HEK293 (cell line): Measurements from ENCODE around the gene GRHL3.

Source experiments
- CTCF ChIA-PET: fragments of 350-600 bp; formaldehyde crosslinking; extraction: SDS; loops from one replicate; lab custom pipeline; 2021; ENCODE audit warnings: antibody characterized with exemption; lab: Yijun Ruan, JAX
- POLR2A ChIA-PET: fragments of 300-600 bp; formaldehyde crosslinking; extraction: SDS; loops from one replicate; lab custom pipeline; 2020; ENCODE audit warnings: antibody characterized with exemption, inconsistent platforms; lab: Yijun Ruan, JAX
- H3K27ac ChIP-seq: fragments of 200-500 bp; sonication (Bioruptor generic); 2 replicates; pipeline ENCODE4 v1.5.1; 2014; ENCODE audit warnings: low read depth, low read length, control low read depth, inconsistent platforms; ENCODE audit errors: extremely low read depth
- H3K36me3 ChIP-seq, 2 experiments: fragments of 200-500 bp in 1 of 2; sonication (Bioruptor generic) in 1 of 2; 1 replicate in 1 of 2; 2 replicates in 1 of 2; pipeline ENCODE4 v1.5.1; 2014 to 2017; ENCODE audit warnings: inconsistent platforms in 2 of 2, low read length in 2 of 2; ENCODE audit not compliant: control insufficient read depth in 2 of 2, insufficient read depth in 1 of 2
- H3K4me1 ChIP-seq: fragments of 200-500 bp; sonication (Bioruptor generic); 2 replicates; pipeline ENCODE4 v1.5.1; 2014; ENCODE audit warnings: mild to moderate bottlenecking, low read length, inconsistent platforms; ENCODE audit not compliant: control insufficient read depth, insufficient read depth
- H3K4me3 ChIP-seq: 2 replicates; pipeline ENCODE4 v1.5.1; 2011; ENCODE audit warnings: low read depth, mild to moderate bottlenecking, control low read depth, low read length, moderate library complexity
- H3K9me3 ChIP-seq: fragments of 200-500 bp; sonication (Bioruptor generic); 2 replicates; pipeline ENCODE4 v1.5.1; 2014; ENCODE audit warnings: low read depth, low read length, inconsistent platforms; ENCODE audit not compliant: control insufficient read depth, insufficient read depth
- CTCF ChIP-seq: fragments of 450-650 bp; formaldehyde crosslinking; IDR thresholded peaks from 2 replicates; pipeline ENCODE4 v1.5.1; 2016; ENCODE audit warnings: missing biosample characterization, missing genetic modification characterization
- KLF9 ChIP-seq: fragments of 450-650 bp; formaldehyde crosslinking; IDR thresholded peaks from 2 replicates; pipeline ENCODE4 v1.5.1; 2016; ENCODE audit warnings: missing biosample characterization, missing genetic modification characterization, low read depth
- MYNN ChIP-seq: fragments of 450-650 bp; formaldehyde crosslinking; IDR thresholded peaks from 2 replicates; pipeline ENCODE4 v1.5.1; 2016; ENCODE audit warnings: missing biosample characterization, missing genetic modification characterization, borderline replicate concordance
- MZF1 ChIP-seq: fragments of 450-650 bp; formaldehyde crosslinking; IDR thresholded peaks from 2 replicates; pipeline ENCODE4 v1.5.1; 2017; ENCODE audit warnings: missing biosample characterization, missing genetic modification characterization, borderline replicate concordance
- PRDM1 ChIP-seq: fragments of 450-650 bp; formaldehyde crosslinking; IDR thresholded peaks from 2 replicates; pipeline ENCODE4; 2016; ENCODE audit warnings: missing biosample characterization, missing genetic modification characterization
- ZBTB44 ChIP-seq: fragments of 450-650 bp; IDR thresholded peaks from 2 replicates; pipeline ENCODE4 v1.5.1; 2018; ENCODE audit warnings: missing biosample characterization, mild to moderate bottlenecking, missing genetic modification characterization
- ZFHX2 ChIP-seq: fragments of 450-650 bp; formaldehyde crosslinking; conservative IDR thresholded peaks from 2 replicates; pipeline ENCODE4 v1.5.1; 2016; ENCODE audit warnings: missing biosample characterization, missing genetic modification characterization
- ZNF2 ChIP-seq: fragments of 450-650 bp; formaldehyde crosslinking; IDR thresholded peaks from 2 replicates; pipeline ENCODE4 v1.5.1; 2016; ENCODE audit warnings: missing biosample characterization, missing genetic modification characterization
- ZNF221 ChIP-seq: fragments of 450-650 bp; formaldehyde crosslinking; IDR thresholded peaks from 2 replicates; pipeline ENCODE4 v1.5.1; 2017; ENCODE audit warnings: missing biosample characterization, missing genetic modification characterization, borderline replicate concordance
- ZNF362 ChIP-seq: fragments of 450-650 bp; formaldehyde crosslinking; IDR thresholded peaks from 2 replicates; pipeline ENCODE4 v1.5.1; 2016; ENCODE audit warnings: missing biosample characterization, missing genetic modification characterization
- ZNF513 ChIP-seq: fragments of 450-650 bp; IDR thresholded peaks from 2 replicates; pipeline ENCODE4 v1.5.1; 2018; ENCODE audit warnings: missing biosample characterization, missing genetic modification characterization
- ZNF530 ChIP-seq: fragments of 450-650 bp; formaldehyde crosslinking; IDR thresholded peaks from 2 replicates; pipeline ENCODE4 v1.5.1; 2016; ENCODE audit warnings: low read depth, missing biosample characterization, missing genetic modification characterization
- ZNF664 ChIP-seq: fragments of 450-650 bp; formaldehyde crosslinking; IDR thresholded peaks from 2 replicates; pipeline ENCODE4 v1.5.1; 2016; ENCODE audit warnings: missing biosample characterization, missing genetic modification characterization

GRHL3 gene

GRCh38 chr1:24384251-24385090 is 65.3 kb downstream of the GRHL3 start (continued):
- no peak for TF ChIP-seq MZF1 (tag by site-specific recombination)
- no peak for TF ChIP-seq ZNF362
- TF ChIP-seq, all 188 proteins: peak for 0

- Histone ChIP-seq H3K4me3 (no peak overlapping the region), H3K36me3 (peaks cover 0 to 74% of the 10 kb centered on the region in 2 experiments; a peak in 2 of 3 replicates), H3K27ac (no peak overlapping the region), H3K4me1 (no peaks in the 10 kb centered on the region), H3K9me3 (no peaks in the 10 kb centered on the region)
- peak; percentile 50 for TF ChIP-seq CTCF (tag by site-specific recombination)
- TF ChIP-seq MYNN, result no peak
- 0 out of 2 replicates have a peak, but pooled peaks have one; percentile 43 for TF ChIP-seq ZNF664
- ChIA-PET POLR2A (interaction anchor here (0.6 kb wide), 1 partner anchor 378 kb away, joined by 5 read pairs; no protein-coding TSS in a partner anchor), CTCF (interaction anchor here (0.6 to 11.1 kb wide), 17 partner anchors 9 to 464 kb away, joined by 3 to 175 read pairs (median 4); no protein-coding TSS in a partner anchor)
Measured at GRCh38 chr1:24385160-24385940, 66.2 kb downstream of the GRHL3 start.

GRCh38 chr1:24386241-24386640 is 67.1 kb downstream of the GRHL3 start:
- no peaks in the 10 kb centered on the region for H3K9me3 ChIP-seq
- no peak for TF ChIP-seq KLF9 (tag by site-specific recombination)
- peak; percentile 31; the same call in 1 of the 2 replicates for TF ChIP-seq ZFHX2 (tag by site-specific recombination)
- ChIA-PET CTCF (interaction anchor here (0.6 to 11.1 kb wide), 12 partner anchors 13 to 463 kb away, joined by 3 to 175 read pairs (median 4); no protein-coding TSS in a partner anchor), POLR2A (no interaction called here)
- no peak overlapping the region for H3K27ac ChIP-seq
- no peak overlapping the region for H3K4me3 ChIP-seq
- H3K36me3 ChIP-seq, result peaks cover 5 to 75% of the 10 kb centered on the region in 2 experiments; a peak in 2 of 3 replicates
- H3K4me1 ChIP-seq, result no peaks in the 10 kb centered on the region

- Histone ChIP-seq H3K4me3 (no peak overlapping the region), H3K4me1 (no peaks in the 10 kb centered on the region), H3K27ac (no peak overlapping the region), H3K36me3 (peaks cover 5 to 72% of the 10 kb centered on the region in 2 experiments; a peak in 2 of 3 replicates), H3K9me3 (no peaks in the 10 kb centered on the region)
- POLR2A ChIA-PET, result no interaction called here
- CTCF ChIA-PET, result interaction anchor here (11.1 kb wide), 1 partner anchor 187 kb away, joined by 175 read pairs; no protein-coding TSS in a partner anchor
- no peak for TF ChIP-seq ZNF2 (tag by site-specific recombination)
- TF ChIP-seq ZNF513 (tag by site-specific recombination), result 0 out of 2 replicates have a peak, but pooled peaks have one; percentile 40
- TF ChIP-seq ZNF530 (tag by site-specific recombination), result no peak
- no peak for TF ChIP-seq ZNF221
- no peak for TF ChIP-seq ZBTB44 (tag by site-specific recombination)
- no peak for TF ChIP-seq PRDM1 (tag by site-specific recombination)
Measured at GRCh38 chr1:24386931-24387330, 67.8 kb downstream of the GRHL3 start.
